22Rv1 (cell line): ENCODE results near the gene MTCH1.
A peak's percentile ranks its signal among the peaks of the same experiment; 100 is the strongest.
"Not testable (repeated sequence)": the region's sequence is repeated elsewhere in the genome, so short reads cannot be mapped to it uniquely, and the experiment has no call there.

Experiments used
- H3K27ac ChIP-seq: fragments of 450-650 bp; 2 replicates; pipeline ENCODE4 v1.5.1; 2017
- ZFX ChIP-seq: fragments of 450-650 bp; IDR thresholded peaks from 2 replicates; pipeline ENCODE4 v1.6.1; 2017; ENCODE audit warnings: antibody characterized with exemption, borderline replicate concordance
- TF ChIP-seq, protein P1 (sequence below): fragments of 450-650 bp; IDR thresholded peaks from 2 replicates; pipeline ENCODE4 v1.5.1; 2017; ENCODE audit warnings: mild to moderate bottlenecking

MTCH1 gene

GRCh38 chr6:36998723-36999038, 12.7 kb upstream of the MTCH1 start:
- H3K27ac ChIP-seq = no peak overlapping the region
- TF ChIP-seq, protein P1, sequence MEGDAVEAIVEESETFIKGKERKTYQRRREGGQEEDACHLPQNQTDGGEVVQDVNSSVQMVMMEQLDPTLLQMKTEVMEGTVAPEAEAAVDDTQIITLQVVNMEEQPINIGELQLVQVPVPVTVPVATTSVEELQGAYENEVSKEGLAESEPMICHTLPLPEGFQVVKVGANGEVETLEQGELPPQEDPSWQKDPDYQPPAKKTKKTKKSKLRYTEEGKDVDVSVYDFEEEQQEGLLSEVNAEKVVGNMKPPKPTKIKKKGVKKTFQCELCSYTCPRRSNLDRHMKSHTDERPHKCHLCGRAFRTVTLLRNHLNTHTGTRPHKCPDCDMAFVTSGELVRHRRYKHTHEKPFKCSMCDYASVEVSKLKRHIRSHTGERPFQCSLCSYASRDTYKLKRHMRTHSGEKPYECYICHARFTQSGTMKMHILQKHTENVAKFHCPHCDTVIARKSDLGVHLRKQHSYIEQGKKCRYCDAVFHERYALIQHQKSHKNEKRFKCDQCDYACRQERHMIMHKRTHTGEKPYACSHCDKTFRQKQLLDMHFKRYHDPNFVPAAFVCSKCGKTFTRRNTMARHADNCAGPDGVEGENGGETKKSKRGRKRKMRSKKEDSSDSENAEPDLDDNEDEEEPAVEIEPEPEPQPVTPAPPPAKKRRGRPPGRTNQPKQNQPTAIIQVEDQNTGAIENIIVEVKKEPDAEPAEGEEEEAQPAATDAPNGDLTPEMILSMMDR = no peak
- no peak for TF ChIP-seq ZFX

- TF ChIP-seq, protein P1 = no peak
- no peak for TF ChIP-seq ZFX
- peak overlapping the region; percentile 20; the same call in 1 of the 2 replicates for H3K27ac ChIP-seq
Observed at GRCh38 chr6:36997811-36998722, 12.1 kb upstream of the MTCH1 start.

DNA sequence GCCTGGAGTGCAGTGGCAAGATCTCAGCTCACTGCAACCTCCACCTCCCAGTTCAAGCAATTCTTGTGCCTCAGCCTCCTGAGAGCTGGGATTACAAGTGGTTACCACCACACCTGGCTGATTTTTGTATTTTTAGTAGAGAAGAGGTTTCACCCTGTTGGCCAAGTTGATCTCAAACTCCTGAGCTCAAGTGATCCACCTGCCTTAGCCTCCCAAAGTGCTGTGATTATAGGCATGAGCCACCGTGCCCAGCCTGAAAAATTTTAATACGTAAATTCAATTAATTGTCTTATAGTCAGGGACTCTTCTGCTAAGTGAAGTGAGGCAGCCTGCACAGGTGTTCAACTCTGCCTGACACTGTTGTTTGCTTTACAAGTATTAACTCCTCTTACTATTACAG, 4.4 kb upstream of the MTCH1 start:
- not testable (repeated sequence) for H3K27ac ChIP-seq

DNA sequence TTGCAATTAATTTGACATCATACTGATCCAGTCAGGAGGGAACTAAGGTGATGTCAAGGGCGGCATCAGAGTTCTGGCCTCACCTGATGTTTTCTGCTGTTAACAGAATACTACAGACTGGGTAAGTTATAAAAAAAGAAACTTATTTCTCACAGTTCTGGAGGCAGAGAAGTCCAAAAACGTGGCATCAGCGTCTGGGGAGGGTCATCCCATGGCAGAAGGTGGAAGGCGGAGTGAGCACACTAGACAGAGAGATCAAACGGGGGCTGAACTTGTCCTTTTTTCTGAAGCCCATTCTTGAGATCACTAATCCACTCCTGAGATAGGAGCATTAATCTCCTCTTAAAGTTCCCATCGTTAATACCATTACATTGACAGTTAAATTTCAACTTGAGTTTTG, 3.3 kb upstream of the MTCH1 start:
- H3K27ac ChIP-seq = no peak overlapping the region
- TF ChIP-seq, protein P1 = no peak
- TF ChIP-seq ZFX = no peak

- H3K27ac ChIP-seq = peak overlapping the region; percentile 79
- TF ChIP-seq, protein P1 = no peak
- no peak for TF ChIP-seq ZFX
Observed at GRCh38 chr6:36986704-36987047, 680 bp upstream of the MTCH1 start.

- TF ChIP-seq, protein P1 = no peak
- no peak for TF ChIP-seq ZFX
- peak overlapping the region; percentile 79 for H3K27ac ChIP-seq
Observed at GRCh38 chr6:36985417-36985807, 584 bp downstream of the MTCH1 start.

DNA sequence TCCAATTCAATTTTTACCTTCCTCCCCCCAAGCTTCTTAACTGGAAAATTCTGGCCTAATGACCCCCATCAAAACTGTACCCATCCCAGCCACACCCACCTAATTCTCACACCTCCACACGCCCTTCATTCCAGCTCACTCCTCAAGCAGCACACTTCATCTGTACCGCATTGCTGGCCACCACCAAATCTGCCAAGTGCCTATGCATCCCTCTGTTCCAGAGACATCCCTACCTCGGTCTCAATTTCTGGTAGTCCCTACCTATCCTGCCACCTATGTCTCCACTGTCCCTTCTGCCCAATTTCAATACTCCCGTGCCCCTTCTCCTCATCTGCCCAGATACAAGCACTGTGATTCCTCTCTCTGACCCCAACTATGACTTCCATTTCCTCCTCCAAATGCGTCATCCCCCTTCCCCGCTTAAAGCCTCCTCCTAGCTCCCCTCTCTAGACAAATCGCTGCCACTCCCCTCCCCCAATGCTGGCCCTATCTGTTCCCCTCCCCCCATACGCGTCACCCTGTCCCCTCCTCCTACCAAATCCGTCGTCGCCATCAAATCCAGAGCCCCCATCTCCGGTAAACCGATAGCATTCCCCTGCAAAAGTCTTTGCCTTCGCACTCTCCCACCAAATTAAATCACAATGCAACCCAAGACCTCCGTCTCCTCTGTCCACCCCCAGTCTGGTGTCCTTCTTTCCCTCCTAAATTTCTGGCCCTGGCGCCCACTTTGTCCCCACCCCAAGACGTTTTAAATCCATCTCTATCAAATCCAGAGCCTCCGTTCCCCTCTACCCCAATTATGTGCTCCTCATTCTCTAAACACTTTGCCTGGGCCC, 1.2 kb downstream of the MTCH1 start:
- TF ChIP-seq, protein P1 = no peak
- no peak for TF ChIP-seq ZFX
- peak overlapping the region; percentile 79 for H3K27ac ChIP-seq
